DLD1 (cell line): ENCODE measurements around the gene TTC32.
"Not testable (repeated sequence)": the region's sequence is repeated elsewhere in the genome, so short reads cannot be mapped to it uniquely, and the experiment has no call there.

Experiments
- in situ Hi-C: cut with HindIII; loops from 2 replicates; pipeline ENCODE4 v1.10.0; 2017; ENCODE audit warnings: low sequenced_read_pairs

Gene TTC32

GRCh38 chr2:19901442-19902215 is at the start of gene TTC32:
Gene TTC32 (minus strand): TSS chr2:19901983. CDS start chr2:19901854, 129 bp downstream.
- in situ Hi-C loops: no loop called here

- in situ Hi-C loops: no loop called here
Observed at GRCh38 chr2:19949071-19949470, 47.3 kb upstream of the TTC32 start.

- in situ Hi-C loops: no loop called here
Observed at GRCh38 chr2:19947184-19947940, 45.6 kb upstream of the TTC32 start.

GRCh38 chr2:19944205-19944845 is 42.5 kb upstream of the TTC32 start:
- in situ Hi-C loops: no loop called here

GRCh38 chr2:19943189-19943588 is 41.4 kb upstream of the TTC32 start:
- in situ Hi-C loops: no loop called here

GRCh38 chr2:19942199-19942598 is 40.4 kb upstream of the TTC32 start:
- in situ Hi-C loops: no loop called here

GRCh38 chr2:19937004-19937403 is 35.2 kb upstream of the TTC32 start:
- in situ Hi-C loops: no loop called here

- in situ Hi-C loops: no loop called here
Observed at GRCh38 chr2:19936203-19936602, 34.4 kb upstream of the TTC32 start.

GRCh38 chr2:19933351-19933981 is 31.7 kb upstream of the TTC32 start:
- in situ Hi-C loops: no loop called here

- in situ Hi-C loops: no loop called here
Observed at GRCh38 chr2:19932928-19933327, 31.1 kb upstream of the TTC32 start.

- in situ Hi-C loops: no loop called here
Observed at GRCh38 chr2:19929226-19929625, 27.4 kb upstream of the TTC32 start.

- in situ Hi-C loops: not testable (repeated sequence)
Observed at GRCh38 chr2:19927816-19928215, 26.0 kb upstream of the TTC32 start.

GRCh38 chr2:19924526-19924925 is 22.7 kb upstream of the TTC32 start:
- in situ Hi-C loops: not testable (repeated sequence)

GRCh38 chr2:19922188-19922587 is 20.4 kb upstream of the TTC32 start:
- in situ Hi-C loops: not testable (repeated sequence)

- in situ Hi-C loops: no loop called here
Observed at GRCh38 chr2:19916385-19916950, 14.7 kb upstream of the TTC32 start.

- in situ Hi-C loops: no loop called here
Observed at GRCh38 chr2:19914266-19914975, 12.6 kb upstream of the TTC32 start.

GRCh38 chr2:19911808-19912509 is 10.2 kb upstream of the TTC32 start:
- in situ Hi-C loops: no loop called here

GRCh38 chr2:19902216-19902740 is 495 bp upstream of the TTC32 start:
- in situ Hi-C loops: no loop called here

GRCh38 chr2:19900931-19901441 is 797 bp downstream of the TTC32 start:
- in situ Hi-C loops: no loop called here
